CD4-positive, alpha-beta T cell treated with Interferon gamma for 1 hour (primary cell): ENCODE data around the gene COL4A3.
A peak's percentile ranks its signal among the peaks of the same experiment; 100 is the strongest.
"Not testable (repeated sequence)": the region's sequence is repeated elsewhere in the genome, so short reads cannot be mapped to it uniquely, and the experiment has no call there.

Source experiments
- DNase-seq: peaks from one replicate; pipeline ENCODE4 v3.0.0-alpha.2; 2020

Gene COL4A3

GRCh38 chr2:227219312-227220105 lies 55.1 kb downstream of the COL4A3 start:
- no peak for DNase-seq

- DNase-seq, result no peak
Observed at GRCh38 chr2:227221120-227221519, 56.7 kb downstream of the COL4A3 start.

GRCh38 chr2:227222292-227222691 lies 57.9 kb downstream of the COL4A3 start:
- DNase-seq, result no peak

- DNase-seq, result not testable (repeated sequence)
Observed at GRCh38 chr2:227225641-227226040, 61.2 kb downstream of the COL4A3 start.

- no peak for DNase-seq
Observed at GRCh38 chr2:227228061-227228667, 63.7 kb downstream of the COL4A3 start.

GRCh38 chr2:227230151-227230550 lies 65.7 kb downstream of the COL4A3 start:
- no peak for DNase-seq

- DNase-seq, result no peak
Observed at GRCh38 chr2:227234429-227234828, 70.0 kb downstream of the COL4A3 start.

GRCh38 chr2:227237786-227238185 lies 73.4 kb downstream of the COL4A3 start:
- DNase-seq, result no peak

- peak; percentile 23 for DNase-seq
Observed at GRCh38 chr2:227238238-227239237, 74.1 kb downstream of the COL4A3 start.

GRCh38 chr2:227241005-227241404 lies 76.6 kb downstream of the COL4A3 start:
- no peak for DNase-seq

- DNase-seq, result no peak
Observed at GRCh38 chr2:227248876-227249275, 84.5 kb downstream of the COL4A3 start.

GRCh38 chr2:227252831-227253230 lies 88.4 kb downstream of the COL4A3 start:
- DNase-seq, result no peak

- no peak for DNase-seq
Observed at GRCh38 chr2:227256605-227257004, 92.2 kb downstream of the COL4A3 start.

GRCh38 chr2:227257820-227258219 lies 93.4 kb downstream of the COL4A3 start:
- DNase-seq, result no peak

GRCh38 chr2:227260041-227260440 lies 95.6 kb downstream of the COL4A3 start:
- DNase-seq, result no peak

- no peak for DNase-seq
Observed at GRCh38 chr2:227267410-227268115, 103.1 kb downstream of the COL4A3 start.

GRCh38 chr2:227280895-227281294 lies 116.5 kb downstream of the COL4A3 start:
- no peak for DNase-seq

- no peak for DNase-seq
Observed at GRCh38 chr2:227285741-227286236, 121.4 kb downstream of the COL4A3 start.

- no peak for DNase-seq
Observed at GRCh38 chr2:227287771-227288170, 123.3 kb downstream of the COL4A3 start.

- no peak for DNase-seq
Observed at GRCh38 chr2:227292314-227292713, 127.9 kb downstream of the COL4A3 start.

- DNase-seq, result no peak
Observed at GRCh38 chr2:227293531-227293930, 129.1 kb downstream of the COL4A3 start.

GRCh38 chr2:227295806-227296205 lies 131.4 kb downstream of the COL4A3 start:
- DNase-seq, result no peak
